Heart left ventricle (tissue), 13 donors: ENCODE data around the gene CAPG.

Experiments
- POLR2A ChIP-seq, 2 donors: fragments of 450-650 bp; IDR thresholded peaks; one replicate each; pipeline ENCODE4 v1.6.1; 2017; ENCODE audit warnings: antibody characterized with exemption in 2 of 2, mild to moderate bottlenecking in 2 of 2, moderate library complexity in 2 of 2
- TF ChIP-seq, protein P1 (sequence below), 12 donors: fragments of 200-600 bp; sonication (generic) in 4 of 12; IDR thresholded peaks; one replicate each; pipeline versions ENCODE4 v1.5.0 to v1.8.0; 2018 to 2022; ENCODE audit warnings: antibody characterized with exemption in 12 of 12, mild to moderate bottlenecking in 5 of 12
- donor health status: ischemic (EF 13 %, LVEDD 7.1; RV severe dilation, severe dysfunction).
- donor health status: DM: no; HTN: yes; CAD: no.
- donor health status: DM: no; HTN: no; CAD: no.
- donor health status: ischemic (EF 25% LVEDD 6.9; RV normal size, moderate dysfunction).
- donor health status: ischemic (EF 25% LVEDD 5.7; RV mildly dilated, moderate dysfunction).
- donor health status: ischemic (EF 35%, LVEDD 5.7; RV mildly dilated, moderate dysfunction).
- donor health status: nonischemic (EF 11% LVEDD 7.7; RV severe dilation, severe dysfunction).
- donor health status: DM: yes; HTN: yes; CAD: no.
- donor health status: PGD.
- donor health status: ischemic (EF 29% LVEDD 5.4; RV normal size, mild dysfunction).
- donor health status: nonischemic (EF 23%, LVEDD 6.1; RV moderate dilation, normal function).

DNA sequence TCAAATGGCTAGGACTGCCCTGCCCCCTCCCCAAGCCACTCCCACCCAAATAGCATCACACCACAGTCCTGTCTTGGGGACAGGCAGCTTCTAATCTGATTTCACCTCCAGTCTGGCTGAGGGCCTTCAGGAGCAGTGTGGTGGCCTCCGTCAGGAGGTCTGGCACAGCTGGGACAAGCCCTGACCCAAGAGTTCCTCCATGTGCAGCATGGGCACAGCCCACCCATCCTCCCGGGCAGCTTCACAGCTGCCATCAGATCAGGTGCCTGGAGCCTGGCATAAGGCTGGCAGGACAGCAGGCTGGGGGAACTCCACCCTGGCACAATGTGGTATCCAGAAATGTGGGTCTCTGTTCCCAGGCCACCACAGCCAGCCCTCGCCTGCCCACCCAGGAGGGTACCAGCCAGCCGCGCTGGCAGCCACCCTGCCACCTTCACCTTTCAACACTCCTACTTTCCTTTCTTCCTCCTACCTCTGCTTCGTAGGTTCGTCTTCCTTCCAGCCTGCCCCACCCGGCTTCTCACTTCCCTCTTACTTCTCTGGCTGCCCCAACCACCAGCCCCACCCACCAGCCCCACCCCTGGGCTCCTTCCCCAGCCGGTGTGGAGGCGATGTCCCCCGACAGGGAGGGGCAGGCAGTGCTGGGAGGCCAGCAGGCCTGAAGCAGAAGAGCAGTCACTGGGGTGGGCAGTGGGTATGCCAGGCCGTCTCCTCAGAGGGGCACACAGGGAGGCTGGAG lies at the start of gene CAPG:
- TF ChIP-seq, protein P1, sequence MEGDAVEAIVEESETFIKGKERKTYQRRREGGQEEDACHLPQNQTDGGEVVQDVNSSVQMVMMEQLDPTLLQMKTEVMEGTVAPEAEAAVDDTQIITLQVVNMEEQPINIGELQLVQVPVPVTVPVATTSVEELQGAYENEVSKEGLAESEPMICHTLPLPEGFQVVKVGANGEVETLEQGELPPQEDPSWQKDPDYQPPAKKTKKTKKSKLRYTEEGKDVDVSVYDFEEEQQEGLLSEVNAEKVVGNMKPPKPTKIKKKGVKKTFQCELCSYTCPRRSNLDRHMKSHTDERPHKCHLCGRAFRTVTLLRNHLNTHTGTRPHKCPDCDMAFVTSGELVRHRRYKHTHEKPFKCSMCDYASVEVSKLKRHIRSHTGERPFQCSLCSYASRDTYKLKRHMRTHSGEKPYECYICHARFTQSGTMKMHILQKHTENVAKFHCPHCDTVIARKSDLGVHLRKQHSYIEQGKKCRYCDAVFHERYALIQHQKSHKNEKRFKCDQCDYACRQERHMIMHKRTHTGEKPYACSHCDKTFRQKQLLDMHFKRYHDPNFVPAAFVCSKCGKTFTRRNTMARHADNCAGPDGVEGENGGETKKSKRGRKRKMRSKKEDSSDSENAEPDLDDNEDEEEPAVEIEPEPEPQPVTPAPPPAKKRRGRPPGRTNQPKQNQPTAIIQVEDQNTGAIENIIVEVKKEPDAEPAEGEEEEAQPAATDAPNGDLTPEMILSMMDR (IDR thresholded peaks at IDR 0.05) = no peak
- no peak for TF ChIP-seq POLR2A (IDR thresholded peaks at IDR 0.05)
